Measurements from ENCODE around the gene NOLC1. TPM values are rescaled to one million over a fixed set of nuclear protein-coding genes. Genes with fewer than 3 reads are reported as not detected.

NOLC1 gene
- total and polyA plus RNA-seq, 9 donors, result 32.0 to 88.8 (median 50.2) TPM

DNA sequence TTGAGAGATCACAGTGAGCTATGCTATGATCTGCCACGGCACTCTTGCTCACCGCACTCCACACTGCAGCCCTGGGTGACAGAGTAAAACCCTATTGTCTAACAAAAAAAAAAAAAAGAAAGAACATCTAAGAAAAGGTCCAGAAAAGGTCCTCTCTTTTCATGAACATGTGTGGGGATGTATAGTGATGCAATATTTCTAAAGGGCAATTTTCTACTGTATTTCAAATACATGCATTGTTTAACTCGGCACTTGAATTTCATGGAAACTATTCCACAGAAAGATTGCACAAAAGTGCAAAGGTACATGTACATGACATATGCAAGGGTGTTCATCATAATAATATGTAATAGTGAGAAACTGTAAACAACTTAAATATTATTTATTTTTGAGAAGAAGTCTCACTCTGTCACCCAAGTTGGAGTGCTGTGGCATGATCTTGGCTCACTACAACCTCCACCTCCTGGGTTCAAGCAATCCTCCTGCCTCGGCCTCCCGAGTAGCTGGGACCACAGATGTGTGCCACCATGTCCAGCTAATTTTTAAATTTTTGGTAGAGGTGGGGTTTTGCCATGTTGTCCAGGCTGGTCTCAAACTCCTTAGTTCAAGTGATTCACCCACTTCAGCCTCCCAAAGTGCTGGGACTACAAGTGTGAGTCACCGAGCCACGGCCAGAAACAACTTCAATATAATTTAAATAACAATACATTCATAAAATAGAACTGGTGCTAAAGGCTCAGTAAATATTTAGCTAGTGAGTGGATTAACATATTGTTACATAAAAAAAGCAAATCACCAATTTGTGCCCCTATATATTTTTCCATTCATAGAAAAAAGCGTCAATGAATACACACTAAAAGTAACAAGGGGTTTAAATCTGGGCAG is 20.7 kb upstream of the NOLC1 start:
- no peak for DNase-seq
- H3K4me1 ChIP-seq (ENCODE audit: insufficient read depth), result peaks cover 4% of the 10 kb centered on the region
- no peak overlapping the region for H3K4me3 ChIP-seq
- WGBS, 3 donors, result 88 to 90% (median 90%) methylated on average over 8 of the region's 8 CpGs
- TF ChIP-seq, protein P1, sequence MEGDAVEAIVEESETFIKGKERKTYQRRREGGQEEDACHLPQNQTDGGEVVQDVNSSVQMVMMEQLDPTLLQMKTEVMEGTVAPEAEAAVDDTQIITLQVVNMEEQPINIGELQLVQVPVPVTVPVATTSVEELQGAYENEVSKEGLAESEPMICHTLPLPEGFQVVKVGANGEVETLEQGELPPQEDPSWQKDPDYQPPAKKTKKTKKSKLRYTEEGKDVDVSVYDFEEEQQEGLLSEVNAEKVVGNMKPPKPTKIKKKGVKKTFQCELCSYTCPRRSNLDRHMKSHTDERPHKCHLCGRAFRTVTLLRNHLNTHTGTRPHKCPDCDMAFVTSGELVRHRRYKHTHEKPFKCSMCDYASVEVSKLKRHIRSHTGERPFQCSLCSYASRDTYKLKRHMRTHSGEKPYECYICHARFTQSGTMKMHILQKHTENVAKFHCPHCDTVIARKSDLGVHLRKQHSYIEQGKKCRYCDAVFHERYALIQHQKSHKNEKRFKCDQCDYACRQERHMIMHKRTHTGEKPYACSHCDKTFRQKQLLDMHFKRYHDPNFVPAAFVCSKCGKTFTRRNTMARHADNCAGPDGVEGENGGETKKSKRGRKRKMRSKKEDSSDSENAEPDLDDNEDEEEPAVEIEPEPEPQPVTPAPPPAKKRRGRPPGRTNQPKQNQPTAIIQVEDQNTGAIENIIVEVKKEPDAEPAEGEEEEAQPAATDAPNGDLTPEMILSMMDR (IDR thresholded peaks at IDR 0.05), result no peak
- no peak for TF ChIP-seq POLR2A (IDR thresholded peaks at IDR 0.05)
- no peak for TF ChIP-seq EP300 (IDR thresholded peaks at IDR 0.05)
- intact Hi-C loops (cut with DNase I), result no loop called here
- H3K27me3 ChIP-seq, result no peaks in the 10 kb centered on the region
- H3K9me3 ChIP-seq, result no peaks in the 10 kb centered on the region
- H3K36me3 ChIP-seq, result no peaks in the 10 kb centered on the region
- H3K27ac ChIP-seq, result no peak overlapping the region

DNA sequence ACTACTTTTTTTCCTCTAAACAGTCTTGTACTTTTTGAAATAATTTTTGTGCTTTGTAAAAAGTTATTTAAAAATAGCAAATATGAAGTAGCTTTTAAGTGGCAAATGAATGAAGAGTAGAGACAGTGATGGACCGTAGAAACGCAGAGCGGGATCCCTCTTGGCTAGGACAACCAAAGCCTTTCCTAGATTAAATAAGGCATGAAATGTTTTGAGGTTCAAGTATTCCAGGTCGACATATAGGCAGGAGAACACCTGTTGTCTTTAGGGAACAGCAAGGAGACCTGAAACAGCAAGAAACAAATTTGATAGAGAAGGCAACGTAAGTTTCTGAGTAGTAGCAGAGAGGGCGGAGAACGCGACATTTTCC is 20.0 kb upstream of the NOLC1 start:
- no peak for TF ChIP-seq EP300 (IDR thresholded peaks at IDR 0.05)
- TF ChIP-seq, protein P1 (IDR thresholded peaks at IDR 0.05), result no peak
- no peak for TF ChIP-seq POLR2A (IDR thresholded peaks at IDR 0.05)
- no peaks in the 10 kb centered on the region for H3K27me3 ChIP-seq
- no peaks in the 10 kb centered on the region for H3K9me3 ChIP-seq
- intact Hi-C loops (cut with DNase I), result no loop called here
- no peaks in the 10 kb centered on the region for H3K36me3 ChIP-seq
- peak overlapping the region in 1 of 2 donors; percentile 92 for H3K27ac ChIP-seq
- 21 to 23% (median 23%) methylated on average over 8 of the region's 8 CpGs for WGBS, 3 donors
- DNase-seq, result no peak
- H3K4me3 ChIP-seq, result peak overlapping the region; percentile 70
- H3K4me1 ChIP-seq (ENCODE audit: insufficient read depth), result peaks cover 7% of the 10 kb centered on the region

DNA sequence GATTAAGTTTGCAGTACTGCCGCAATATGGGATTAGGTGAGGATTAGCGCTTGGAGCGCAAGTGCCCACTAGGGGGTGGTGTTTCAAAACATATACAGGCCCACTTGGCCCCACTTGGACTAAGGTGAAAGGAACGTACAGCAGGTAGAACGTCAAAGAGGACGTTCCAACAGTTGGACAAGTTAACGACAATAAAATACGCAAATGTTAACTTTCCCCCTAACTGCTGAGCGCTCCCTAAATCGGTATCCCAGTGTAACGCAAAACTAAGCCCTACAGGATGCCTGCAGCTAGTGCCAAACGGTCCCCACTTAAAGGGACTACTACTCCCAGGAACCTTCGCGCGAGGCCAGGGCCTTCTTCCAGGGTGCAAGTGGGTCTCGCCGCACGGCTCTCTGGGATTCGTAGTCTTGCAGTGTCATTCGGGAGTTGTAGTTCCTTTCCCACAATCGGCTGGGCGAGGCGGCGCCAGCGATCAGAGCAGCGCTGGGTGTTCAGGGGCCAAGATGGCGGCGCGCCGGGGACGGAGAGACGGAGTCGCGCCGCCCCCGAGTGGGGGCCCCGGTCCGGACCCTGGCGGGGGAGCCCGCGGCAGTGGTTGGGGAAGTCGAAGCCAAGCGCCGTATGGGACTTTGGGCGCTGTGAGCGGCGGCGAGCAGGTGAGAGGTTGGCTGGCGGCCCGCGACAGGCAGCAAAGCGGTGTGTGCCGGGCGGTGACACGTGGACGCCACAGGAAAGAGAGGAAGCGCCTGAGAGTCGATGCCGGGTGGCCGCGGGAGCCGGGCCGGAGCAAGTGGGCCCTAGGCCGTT is 19.4 kb upstream of the NOLC1 start, which contains the start of gene PPRC1:
PPRC1 (plus strand) TSS at position 478 of the 810 bp plus-strand sequence; CDS start at position 507, 29 bp downstream.
- H3K27ac ChIP-seq, result peak within 1 kb of the TSS; percentile 92
- H3K9me3 ChIP-seq, result no peaks in the 10 kb centered on the region
- peak within 1 kb of the TSS; percentile 70 for H3K4me3 ChIP-seq
- no peaks in the 10 kb centered on the region for H3K36me3 ChIP-seq
- intact Hi-C loops (cut with DNase I), result no loop called here
- no peaks in the 10 kb centered on the region for H3K27me3 ChIP-seq
- H3K4me1 ChIP-seq (ENCODE audit: insufficient read depth), result peaks cover 7% of the 10 kb centered on the region
- 0% methylated on average over 30 to 64 of the region's 64 CpGs for WGBS, 3 donors
- peak; percentile 93 for TF ChIP-seq POLR2A (IDR thresholded peaks at IDR 0.05)
- no peak for TF ChIP-seq EP300 (IDR thresholded peaks at IDR 0.05)
- TF ChIP-seq, protein P1 (IDR thresholded peaks at IDR 0.05), result peak; percentile 83 to 96 (median 95)
- peak; percentile 97 to 98 (median 98) for DNase-seq

DNA sequence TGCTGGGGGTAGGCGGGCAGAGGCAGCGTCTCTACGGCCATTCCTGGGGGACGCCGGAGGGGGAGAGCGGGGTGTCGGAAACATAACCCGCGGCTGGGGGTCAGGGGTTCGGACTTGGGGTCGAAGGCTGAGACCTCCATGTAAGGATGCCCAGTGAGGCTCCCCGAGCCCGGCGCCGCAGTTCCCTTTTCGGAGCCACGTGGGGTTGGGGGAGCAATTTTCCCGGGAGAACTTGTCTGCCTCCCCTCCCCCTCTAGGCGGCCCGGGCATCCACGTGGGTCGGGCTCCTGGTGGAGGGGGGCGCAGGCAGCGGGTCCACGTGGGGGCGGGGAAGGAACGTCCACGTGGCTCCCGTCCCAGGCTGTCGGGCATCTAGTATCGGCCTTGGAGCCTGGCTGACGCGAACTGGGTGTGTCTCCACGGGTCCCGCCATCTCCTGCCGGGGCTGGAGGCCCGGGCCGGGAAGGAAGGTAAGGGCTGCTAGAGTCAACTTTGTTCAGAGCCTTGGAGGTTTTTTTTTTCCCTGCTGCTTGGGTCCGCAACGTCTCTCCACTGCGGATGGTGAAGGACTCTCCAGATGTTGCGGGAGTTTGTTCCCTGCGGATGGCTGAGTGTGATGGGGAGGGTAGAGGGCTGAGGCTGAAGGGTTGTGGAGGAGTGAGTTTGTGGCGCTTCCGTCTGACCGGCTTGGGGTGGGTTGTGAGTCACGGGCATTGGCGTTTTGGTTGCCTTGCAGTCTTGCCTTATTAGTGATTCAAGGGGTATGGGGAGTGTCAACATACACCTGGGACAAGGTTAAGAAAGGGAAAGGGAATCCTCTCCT is 18.6 kb upstream of the NOLC1 start:
- H3K9me3 ChIP-seq, result no peaks in the 10 kb centered on the region
- H3K4me3 ChIP-seq, result peak overlapping the region; percentile 70
- TF ChIP-seq, protein P1 (IDR thresholded peaks at IDR 0.05), result peak in 1 of 3 donors; percentile 21
- TF ChIP-seq POLR2A (IDR thresholded peaks at IDR 0.05), result no peak
- peak; percentile 27 for TF ChIP-seq EP300 (IDR thresholded peaks at IDR 0.05)
- H3K4me1 ChIP-seq (ENCODE audit: insufficient read depth), result peaks cover 7% of the 10 kb centered on the region
- peak; percentile 92 to 95 (median 92) for DNase-seq
- intact Hi-C loops (cut with DNase I), result no loop called here
- no peaks in the 10 kb centered on the region for H3K27me3 ChIP-seq
- no peaks in the 10 kb centered on the region for H3K36me3 ChIP-seq
- H3K27ac ChIP-seq, result peak overlapping the region; percentile 92
- 0 to 1% (median 1%) methylated on average over 29 to 48 of the region's 48 CpGs for WGBS, 3 donors
